ENCODE data around the gene RNFT1.
"Not testable (repeated sequence)": the region's sequence is repeated elsewhere in the genome, so short reads cannot be mapped to it uniquely, and the experiment has no call there.

Gene RNFT1

GRCh38 chr17:59930121-59930520 is 34.4 kb downstream of the RNFT1 start:
- H3K9me3 ChIP-seq (ENCODE audit: control insufficient read depth, insufficient read depth, low read length); H3K4me3 ChIP-seq (ENCODE audit: low read length); H3K9me2 ChIP-seq (replicated peaks; ENCODE audit: control insufficient read depth, low read length); H3K27me3 ChIP-seq (ENCODE audit: control insufficient read depth, low read length); H3K4me2 ChIP-seq (ENCODE audit: low read length); H4K20me1 ChIP-seq (ENCODE audit: control insufficient read depth, insufficient read depth, low read depth, low read length); H3K79me2 ChIP-seq (ENCODE audit: control insufficient read depth, low read length); H3K27ac ChIP-seq (ENCODE audit: low read depth, low read length); H3K4me1 ChIP-seq (ENCODE audit: control insufficient read depth, low read length); H3F3A ChIP-seq (ENCODE audit: control insufficient read depth, insufficient read depth): not testable (repeated sequence)
- H3K36me3 ChIP-seq (ENCODE audit: control insufficient read depth, low read length): peaks cover 74% of the 10 kb centered on the region

GRCh38 chr17:59920637-59921036 is 43.9 kb downstream of the RNFT1 start:
- H3K4me2 ChIP-seq (ENCODE audit: low read length); H3K4me1 ChIP-seq (ENCODE audit: control insufficient read depth, low read length); H3K79me2 ChIP-seq (ENCODE audit: control insufficient read depth, low read length); H3K27ac ChIP-seq (ENCODE audit: low read depth, low read length); H4K20me1 ChIP-seq (ENCODE audit: control insufficient read depth, insufficient read depth, low read depth, low read length); H3F3A ChIP-seq (ENCODE audit: control insufficient read depth, insufficient read depth); H3K27me3 ChIP-seq (ENCODE audit: control insufficient read depth, low read length); H3K9me3 ChIP-seq (ENCODE audit: control insufficient read depth, insufficient read depth, low read length); H3K9me2 ChIP-seq (replicated peaks; ENCODE audit: control insufficient read depth, low read length); H3K4me3 ChIP-seq (ENCODE audit: low read length): not testable (repeated sequence)
- peaks cover 49% of the 10 kb centered on the region for H3K36me3 ChIP-seq (ENCODE audit: control insufficient read depth, low read length)

GRCh38 chr17:59916446-59916845 is 48.1 kb downstream of the RNFT1 start:
- Histone ChIP-seq H3K36me3 (ENCODE audit: control insufficient read depth, low read length) (peaks cover 70% of the 10 kb centered on the region), H3K9me2 (replicated peaks; ENCODE audit: control insufficient read depth, low read length) (no peaks in the 10 kb centered on the region), H3K4me2 (ENCODE audit: low read length) (no peak overlapping the region), H4K20me1 (ENCODE audit: control insufficient read depth, insufficient read depth, low read depth, low read length) (no peaks in the 10 kb centered on the region), H3K4me1 (ENCODE audit: control insufficient read depth, low read length) (peaks cover 24% of the 10 kb centered on the region), H3K79me2 (ENCODE audit: control insufficient read depth, low read length) (peaks cover 10% of the 10 kb centered on the region; the same call in 1 of the 2 replicates), H3K4me3 (ENCODE audit: low read length) (no peak overlapping the region), H3K9me3 (ENCODE audit: control insufficient read depth, insufficient read depth, low read length) (no peaks in the 10 kb centered on the region), H3K27ac (ENCODE audit: low read depth, low read length) (no peak overlapping the region), H3K27me3 (ENCODE audit: control insufficient read depth, low read length) (no peaks in the 10 kb centered on the region), H3F3A (ENCODE audit: control insufficient read depth, insufficient read depth) (peaks cover 19% of the 10 kb centered on the region)
- TF ChIP-seq EZH2phosphoT487 (IDR thresholded peaks at IDR 0.05; ENCODE audit: borderline replicate concordance, low read length) (no peak), CTCF (IDR thresholded peaks at IDR 0.05; ENCODE audit: low read depth, low read length, poor library complexity, severe bottlenecking) (no peak)

GRCh38 chr17:59914274-59914854 is 50.2 kb downstream of the RNFT1 start:
- peak; percentile 51 for TF ChIP-seq CTCF (IDR thresholded peaks at IDR 0.05; ENCODE audit: low read depth, low read length, poor library complexity, severe bottlenecking)
- TF ChIP-seq EZH2phosphoT487 (IDR thresholded peaks at IDR 0.05; ENCODE audit: borderline replicate concordance, low read length): no peak
- no peaks in the 10 kb centered on the region for H3K27me3 ChIP-seq (ENCODE audit: control insufficient read depth, low read length)
- peaks cover 24% of the 10 kb centered on the region for H3K4me1 ChIP-seq (ENCODE audit: control insufficient read depth, low read length)
- no peaks in the 10 kb centered on the region for H3K9me2 ChIP-seq (replicated peaks; ENCODE audit: control insufficient read depth, low read length)
- H3K27ac ChIP-seq (ENCODE audit: low read depth, low read length): peak overlapping the region; percentile 48
- peaks cover 23% of the 10 kb centered on the region for H3K79me2 ChIP-seq (ENCODE audit: control insufficient read depth, low read length)
- H4K20me1 ChIP-seq (ENCODE audit: control insufficient read depth, insufficient read depth, low read depth, low read length): no peaks in the 10 kb centered on the region
- peaks cover 53% of the 10 kb centered on the region for H3K36me3 ChIP-seq (ENCODE audit: control insufficient read depth, low read length)
- H3K4me3 ChIP-seq (ENCODE audit: low read length): no peak overlapping the region
- H3K9me3 ChIP-seq (ENCODE audit: control insufficient read depth, insufficient read depth, low read length): no peaks in the 10 kb centered on the region
- peak overlapping the region; percentile 15 for H3K4me2 ChIP-seq (ENCODE audit: low read length)
- H3F3A ChIP-seq (ENCODE audit: control insufficient read depth, insufficient read depth): peaks cover 31% of the 10 kb centered on the region
